Fibroblast of upper back skin (primary cell): Measurements from ENCODE around the gene PLEKHA6.
A peak's percentile ranks its signal among the peaks of the same experiment; 100 is the strongest.

Experiments
- DNase-seq: peaks from one replicate; pipeline ENCODE4 v3.0.0-alpha.2; 2013

PLEKHA6 gene

GRCh38 chr1:204359474-204360255, at the start of gene PLEKHA6:
PLEKHA6 (minus strand) TSS chr1:204359929; CDS start chr1:204273727, 86,202 bp downstream.
- peak; percentile 66 for DNase-seq

- DNase-seq = no peak
Observed at GRCh38 chr1:204409123-204409522, 49.4 kb upstream of the PLEKHA6 start.

- no peak for DNase-seq
Observed at GRCh38 chr1:204408602-204409001, 48.9 kb upstream of the PLEKHA6 start.

- DNase-seq = peak; percentile 78
Observed at GRCh38 chr1:204408074-204408507, 48.4 kb upstream of the PLEKHA6 start.

GRCh38 chr1:204407295-204407971, 47.7 kb upstream of the PLEKHA6 start:
- no peak for DNase-seq

- DNase-seq = no peak
Observed at GRCh38 chr1:204406621-204407020, 46.9 kb upstream of the PLEKHA6 start.

- no peak for DNase-seq
Observed at GRCh38 chr1:204405988-204406387, 46.3 kb upstream of the PLEKHA6 start.

- DNase-seq = no peak
Observed at GRCh38 chr1:204404629-204405028, 44.9 kb upstream of the PLEKHA6 start.

GRCh38 chr1:204402391-204402790, 42.7 kb upstream of the PLEKHA6 start:
- DNase-seq = no peak

- DNase-seq = no peak
Observed at GRCh38 chr1:204401730-204402129, 42.0 kb upstream of the PLEKHA6 start.

GRCh38 chr1:204400882-204401510, 41.3 kb upstream of the PLEKHA6 start:
- DNase-seq = no peak

- DNase-seq = peak; percentile 72
Observed at GRCh38 chr1:204398197-204399125, 38.7 kb upstream of the PLEKHA6 start.

- DNase-seq = no peak
Observed at GRCh38 chr1:204396015-204396583, 36.4 kb upstream of the PLEKHA6 start.

- no peak for DNase-seq
Observed at GRCh38 chr1:204391629-204392028, 31.9 kb upstream of the PLEKHA6 start.

- DNase-seq = peak; percentile 31
Observed at GRCh38 chr1:204390751-204391466, 31.2 kb upstream of the PLEKHA6 start.

GRCh38 chr1:204385727-204386126, 26.0 kb upstream of the PLEKHA6 start:
- DNase-seq = no peak

GRCh38 chr1:204384636-204385352, 25.1 kb upstream of the PLEKHA6 start:
- peak; percentile 36 for DNase-seq

GRCh38 chr1:204383163-204383904, 23.6 kb upstream of the PLEKHA6 start:
- DNase-seq = no peak

GRCh38 chr1:204382714-204383083, 23.0 kb upstream of the PLEKHA6 start:
- DNase-seq = no peak

GRCh38 chr1:204380293-204380831, 20.6 kb upstream of the PLEKHA6 start:
- no peak for DNase-seq
